Liver (tissue), 9 donors: ENCODE measurements around the gene NIPBL. TPM values are rescaled to one million over a fixed set of nuclear protein-coding genes. Genes with fewer than 3 reads are reported as not detected.

Experiments used
- DNase-seq: peaks from one replicate; pipeline ENCODE4 v3.0.0-alpha.2; 2017; ENCODE audit warnings: low spot score
- H3K27ac ChIP-seq, 2 donors: one replicate each; pipeline ENCODE4 v1.7.0; 2013; ENCODE audit warnings: inconsistent platforms in 2 of 2, low read length in 2 of 2, control low read depth in 1 of 2, low read depth in 1 of 2, mild to moderate bottlenecking in 1 of 2
- H3K27me3 ChIP-seq, 4 donors: one replicate each; pipeline versions ENCODE4 v1.6.1 to v1.7.0; 2013; ENCODE audit warnings: low read length in 3 of 4, inconsistent platforms in 1 of 4, mild to moderate bottlenecking in 1 of 4, moderate library complexity in 1 of 4; ENCODE audit not compliant: control insufficient read depth in 4 of 4, insufficient read depth in 4 of 4
- H3K36me3 ChIP-seq, 4 donors: one replicate each; pipeline versions ENCODE4 v1.6.1 to v1.7.0; 2013; ENCODE audit warnings: low read length in 3 of 4, mild to moderate bottlenecking in 3 of 4, low read depth in 1 of 4, moderate library complexity in 1 of 4; ENCODE audit not compliant: control insufficient read depth in 4 of 4, insufficient read depth in 3 of 4
- H3K4me1 ChIP-seq, 4 donors: one replicate each; pipeline versions ENCODE4 v1.6.1 to v1.7.0; 2013; ENCODE audit warnings: low read length in 3 of 4, mild to moderate bottlenecking in 3 of 4, moderate library complexity in 1 of 4; ENCODE audit not compliant: control insufficient read depth in 4 of 4, insufficient read depth in 4 of 4
- H3K4me3 ChIP-seq, 3 donors: one replicate each; pipeline versions ENCODE4 v1.6.1 to v1.7.0; 2013; ENCODE audit warnings: low read length in 3 of 3, control low read depth in 1 of 3, low read depth in 1 of 3, mild to moderate bottlenecking in 1 of 3
- H3K9ac ChIP-seq, 2 donors: one replicate each; pipeline ENCODE4 v1.7.0; 2013; ENCODE audit warnings: low read length in 2 of 2, mild to moderate bottlenecking in 2 of 2, moderate library complexity in 2 of 2, control low read depth in 1 of 2, low read depth in 1 of 2
- H3K9me3 ChIP-seq, 4 donors: one replicate each; pipeline versions ENCODE4 v1.6.1 to v1.7.0; 2013; ENCODE audit warnings: low read length in 3 of 4; ENCODE audit not compliant: control insufficient read depth in 4 of 4
- ATF3 ChIP-seq: IDR thresholded peaks from 2 replicates; pipeline ENCODE4 v1.6.1; 2016; ENCODE audit warnings: antibody characterized with exemption
- CTCF ChIP-seq: fragments of 150-350 bp; IDR thresholded peaks from 2 replicates; pipeline ENCODE4 v1.5.1; 2017; ENCODE audit warnings: improper control_type of control experiment, low read depth, low read length; ENCODE audit not compliant: missing input control
- EGR1 ChIP-seq, 2 donors: IDR thresholded peaks; 2 replicates each; pipeline ENCODE4 v1.6.1; 2016 to 2018; ENCODE audit warnings: antibody characterized with exemption in 2 of 2, low read depth in 2 of 2
- FOXA1 ChIP-seq: IDR thresholded peaks from 2 replicates; pipeline ENCODE4 v1.6.1; 2016; ENCODE audit warnings: antibody characterized with exemption
- FOXA2 ChIP-seq: IDR thresholded peaks from 2 replicates; pipeline ENCODE4 v1.6.1; 2016; ENCODE audit warnings: antibody characterized with exemption
- GABPA ChIP-seq, 2 donors: IDR thresholded peaks in 1 of 2; conservative IDR thresholded peaks in 1 of 2; 2 replicates each; pipeline ENCODE4 v1.6.1; 2016; ENCODE audit warnings: antibody characterized with exemption in 2 of 2, mild to moderate bottlenecking in 1 of 2, moderate library complexity in 1 of 2
- HNF4A ChIP-seq, 2 donors: conservative IDR thresholded peaks; 2 replicates each; pipeline ENCODE4 v1.6.1; 2016; ENCODE audit warnings: antibody characterized with exemption in 2 of 2, mild to moderate bottlenecking in 2 of 2
- HNF4G ChIP-seq: IDR thresholded peaks from 2 replicates; pipeline ENCODE4 v1.6.1; 2016; ENCODE audit warnings: antibody characterized with exemption
- JUND ChIP-seq, 2 donors: IDR thresholded peaks; 2 replicates each; pipeline ENCODE4 v1.6.1; 2016; ENCODE audit warnings: antibody characterized with exemption in 2 of 2
- MAX ChIP-seq: IDR thresholded peaks from 2 replicates; pipeline ENCODE4 v1.6.1; 2016; ENCODE audit warnings: antibody characterized with exemption
- NR2F2 ChIP-seq: IDR thresholded peaks from 2 replicates; pipeline ENCODE4 v1.6.1; 2016; ENCODE audit warnings: antibody characterized with exemption
- RAD21 ChIP-seq, 2 donors: IDR thresholded peaks; 2 replicates each; pipeline ENCODE4 v1.6.1; 2016; ENCODE audit warnings: antibody characterized with exemption in 2 of 2, mild to moderate bottlenecking in 2 of 2
- REST ChIP-seq: IDR thresholded peaks from 2 replicates; pipeline ENCODE4 v1.6.1; 2016; ENCODE audit warnings: antibody characterized with exemption, mild to moderate bottlenecking
- RXRA ChIP-seq, 2 donors: IDR thresholded peaks; 2 replicates each; pipeline ENCODE4 v1.6.1; 2017 to 2018; ENCODE audit warnings: antibody characterized with exemption in 2 of 2, mild to moderate bottlenecking in 1 of 2
- SP1 ChIP-seq: IDR thresholded peaks from 2 replicates; pipeline ENCODE4 v1.6.1; 2018; ENCODE audit warnings: antibody characterized with exemption, mild to moderate bottlenecking
- TAF1 ChIP-seq: conservative IDR thresholded peaks from 2 replicates; pipeline ENCODE4 v1.6.1; 2016; ENCODE audit warnings: antibody characterized with exemption, mild to moderate bottlenecking
- YY1 ChIP-seq: IDR thresholded peaks from 2 replicates; pipeline ENCODE4 v1.6.1; 2016; ENCODE audit warnings: antibody characterized with exemption, mild to moderate bottlenecking
- ZBTB33 ChIP-seq: IDR thresholded peaks from 2 replicates; pipeline ENCODE4 v1.6.1; 2016; ENCODE audit warnings: antibody characterized with exemption
- WGBS: extraction: QIAGEN DNeasy Blood & Tissue Kit; methylation state at CpG from one replicate; pipeline ENCODE4 v1.1.7; 2013; 5-methylcytosine and 5-hydroxymethylcytosine counted together
- polyA plus RNA-seq, 2 donors: library from polyadenylated mRNA; stranded (reverse) in 1 of 2; unstranded in 1 of 2; fragments of 200-250 nt in 1 of 2; fragments of >200 nt in 1 of 2; fragmentation: Nextera tagmentation in 1 of 2; extraction: Ambion mirVana in 1 of 2; gene quantifications; one replicate each; pipeline versions ENCODE4 v1.2.1 to v1.2.3, GENCODE V29; 2013 to 2015
- total RNA-seq, 2 donors: library from RNA; depleted of rRNA; stranded (reverse); fragments of >200 nt; gene quantifications; one replicate each; pipeline ENCODE4 v1.2.3, GENCODE V29; 2014
- donor health status: healthy.
- donor health status: healthy.
- donor health status: healthy.
- donor health status: healthy.
- donor health status: healthy.

The NIPBL gene
- total and polyA plus RNA-seq, 4 donors = 4.9 to 30.3 (median 21.0) TPM

GRCh38 chr5:37043693-37044092 is 167.1 kb downstream of the NIPBL start:
- 80% methylated on average over 2 of the region's 2 CpGs for WGBS
- no peaks in the 10 kb centered on the region for H3K9me3 ChIP-seq
- H3K4me1 ChIP-seq = no peaks in the 10 kb centered on the region
- TF ChIP-seq HNF4A (conservative IDR thresholded peaks at IDR 0.05) (no peak), EGR1 (IDR thresholded peaks at IDR 0.05; ENCODE audit: low read depth in 2 of 2) (no peak), NR2F2 (no peak), RAD21 (IDR thresholded peaks at IDR 0.05) (peak; percentile 46 to 53)
- peaks cover 6 to 34% (median 23%) of the 10 kb centered on the region in 4 donors for H3K36me3 ChIP-seq
- DNase-seq = no peak
- H3K27ac ChIP-seq = no peak overlapping the region
- H3K9ac ChIP-seq = no peak overlapping the region
- H3K4me3 ChIP-seq = no peak overlapping the region
- no peaks in the 10 kb centered on the region for H3K27me3 ChIP-seq

- H3K9ac ChIP-seq = no peak overlapping the region
- H3K9me3 ChIP-seq = no peaks in the 10 kb centered on the region
- H3K27ac ChIP-seq = no peak overlapping the region
- DNase-seq = no peak
- no peaks in the 10 kb centered on the region for H3K4me1 ChIP-seq
- no peak for TF ChIP-seq ATF3
- TF ChIP-seq GABPA (IDR thresholded peaks at IDR 0.05 in 1 of 2, conservative IDR thresholded peaks at IDR 0.05 in 1 of 2) = no peak
- no peak for TF ChIP-seq FOXA1
- no peak for TF ChIP-seq HNF4G
- no peak for TF ChIP-seq NR2F2
- TF ChIP-seq YY1 = no peak
- TF ChIP-seq TAF1 = no peak
- TF ChIP-seq FOXA2 = no peak
- no peak for TF ChIP-seq RXRA (IDR thresholded peaks at IDR 0.05)
- TF ChIP-seq SP1 = no peak
- TF ChIP-seq REST = no peak
- no peak for TF ChIP-seq RAD21 (IDR thresholded peaks at IDR 0.05)
- TF ChIP-seq ZBTB33 = no peak
- no peak for TF ChIP-seq EGR1 (IDR thresholded peaks at IDR 0.05; ENCODE audit: low read depth in 2 of 2)
- TF ChIP-seq MAX = no peak
- no peak for TF ChIP-seq JUND (IDR thresholded peaks at IDR 0.05)
- no peak for TF ChIP-seq HNF4A (conservative IDR thresholded peaks at IDR 0.05)
- TF ChIP-seq CTCF = no peak
- peaks cover 6 to 37% (median 25%) of the 10 kb centered on the region in 4 donors for H3K36me3 ChIP-seq
- H3K4me3 ChIP-seq = no peak overlapping the region
- no peaks in the 10 kb centered on the region for H3K27me3 ChIP-seq
- 98% methylated on average over 4 of the region's 4 CpGs for WGBS
Observed at GRCh38 chr5:37044120-37044519, 167.6 kb downstream of the NIPBL start.
